ENCODE measurements around the gene XAB2.

DNA sequence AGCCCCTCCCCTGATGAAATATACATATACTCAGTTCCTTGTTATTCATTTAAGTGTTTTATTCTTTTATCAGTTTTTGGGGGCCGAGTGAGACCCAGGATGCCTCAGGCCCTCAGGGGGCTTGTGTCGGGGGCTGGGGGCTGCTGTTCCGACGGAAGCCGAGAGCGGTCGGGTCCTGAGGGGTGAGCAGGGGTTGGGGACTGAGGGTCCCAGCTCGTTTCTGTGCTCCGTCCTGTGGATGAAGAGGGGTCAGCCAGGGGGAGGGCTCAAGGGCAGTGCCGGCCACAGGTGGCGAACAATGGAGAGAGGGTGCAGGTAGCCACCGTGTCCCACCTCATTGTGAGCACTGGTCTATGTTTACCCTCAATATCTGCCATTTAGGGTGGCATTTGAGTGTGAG is 2.2 kb upstream of the XAB2 start:
- no peak for TF ChIP-seq CTCF (IDR thresholded peaks at IDR 0.05)
- no peak for TF ChIP-seq POLR2A (IDR thresholded peaks at IDR 0.05)

Data from ovary (tissue), 3 donors.